Pancreas (tissue), 10 donors: ENCODE data around the gene MEX3A. TPM values are rescaled to one million over a fixed set of nuclear protein-coding genes. Genes with fewer than 3 reads are reported as not detected.

ENCODE experiments used
- ATAC-seq, 4 donors: fragments of 200-7000 bp; cut with Tn5 transposase; one replicate each; pipeline versions ENCODE4 v1.8.0 to v1.9.1; 2020; ENCODE audit warnings: mild to moderate bottlenecking in 4 of 4, moderate library complexity in 4 of 4
- DNase-seq, 6 donors: peaks; one replicate each; pipeline ENCODE4 v3.0.0-alpha.2; 2020
- FAIRE-seq: peaks from 2 replicates; lab custom pipeline; 2012; peaks lifted over from hg19 to GRCh38; lab: Jason Lieb, UNC
- H3K27ac ChIP-seq, 4 donors: fragments of 200-600 bp; sonication (generic); 1 replicate in 3 of 4; 2 replicates in 1 of 4; pipeline versions ENCODE4 v1.5.0 to v1.8.0; 2020
- H3K27me3 ChIP-seq, 4 donors: fragments of 200-600 bp; one replicate each; pipeline ENCODE4 v1.8.0; 2021
- H3K36me3 ChIP-seq, 3 donors: fragments of 200-600 bp; sonication (generic) in 1 of 3; one replicate each; pipeline versions ENCODE4 v1.5.0 to v1.8.0; 2020 to 2021
- H3K4me1 ChIP-seq, 3 donors: fragments of 200-600 bp; one replicate each; pipeline ENCODE4 v1.8.0; 2021
- H3K4me3 ChIP-seq, 4 donors: fragments of 200-600 bp; sonication (generic) in 2 of 4; one replicate each; pipeline versions ENCODE4 v1.5.0 to v1.8.0; 2020 to 2021
- H3K9me3 ChIP-seq, 4 donors: fragments of 200-600 bp; one replicate each; pipeline ENCODE4 v1.8.0; 2021
- WGBS, 2 donors: extraction: QIAGEN DNeasy Blood & Tissue Kit; methylation state at CpG; one replicate each; pipeline ENCODE4 v1.1.7; 2013; 5-methylcytosine and 5-hydroxymethylcytosine counted together
- intact Hi-C, 3 donors: fragments of 100-400 bp; cut with DNase I; formaldehyde crosslinking; loops; one replicate each; pipeline versions ENCODE4 v1.11.1 to v1.14.2; 2022
- polyA plus RNA-seq, 2 donors: library from polyadenylated mRNA; stranded (reverse); fragments of 200-250 nt; gene quantifications; one replicate each; pipeline ENCODE4 v1.2.3, GENCODE V29; 2013
- total RNA-seq, 6 donors: library from RNA; stranded (reverse); fragmentation: NEBNext Ultra II Directional in 4 of 6; extraction: Animal tissue kit (Norgen Biotek cat#: 25700) in 4 of 6; gene quantifications; one replicate each; pipeline versions ENCODE4 v1.2.1 to v1.2.4, GENCODE V29; 2021 to 2023
- TF ChIP-seq, protein P1 (sequence below), 4 donors: fragments of 200-600 bp; sonication (generic) in 3 of 4; IDR thresholded peaks; one replicate each; pipeline versions ENCODE4 v1.5.0 to v1.8.0; 2021; ENCODE audit warnings: antibody characterized with exemption in 4 of 4
- donor health status: healthy with polysubstance abuse.
- donor health status: DM: no; HTN: no; CAD: no; lungs with moderate emphysema.
- donor health status: DM: no; HTN: no; CAD: no.
- donor health status: control.
- donor health status: control.
- donor health status: Bipolar disorder and iron deficiency.
- donor health status: DM: yes; HTN: yes; CAD: no.
- donor health status: DM: no; HTN: no; CAD: no.
- donor health status: DM: no; HTN: no; CAD: no.
- donor health status: DM: yes; HTN: yes; CAD: no.

Gene MEX3A
- total and polyA plus RNA-seq, 8 donors, result 0.12 to 3.1 (median 0.65) TPM

DNA sequence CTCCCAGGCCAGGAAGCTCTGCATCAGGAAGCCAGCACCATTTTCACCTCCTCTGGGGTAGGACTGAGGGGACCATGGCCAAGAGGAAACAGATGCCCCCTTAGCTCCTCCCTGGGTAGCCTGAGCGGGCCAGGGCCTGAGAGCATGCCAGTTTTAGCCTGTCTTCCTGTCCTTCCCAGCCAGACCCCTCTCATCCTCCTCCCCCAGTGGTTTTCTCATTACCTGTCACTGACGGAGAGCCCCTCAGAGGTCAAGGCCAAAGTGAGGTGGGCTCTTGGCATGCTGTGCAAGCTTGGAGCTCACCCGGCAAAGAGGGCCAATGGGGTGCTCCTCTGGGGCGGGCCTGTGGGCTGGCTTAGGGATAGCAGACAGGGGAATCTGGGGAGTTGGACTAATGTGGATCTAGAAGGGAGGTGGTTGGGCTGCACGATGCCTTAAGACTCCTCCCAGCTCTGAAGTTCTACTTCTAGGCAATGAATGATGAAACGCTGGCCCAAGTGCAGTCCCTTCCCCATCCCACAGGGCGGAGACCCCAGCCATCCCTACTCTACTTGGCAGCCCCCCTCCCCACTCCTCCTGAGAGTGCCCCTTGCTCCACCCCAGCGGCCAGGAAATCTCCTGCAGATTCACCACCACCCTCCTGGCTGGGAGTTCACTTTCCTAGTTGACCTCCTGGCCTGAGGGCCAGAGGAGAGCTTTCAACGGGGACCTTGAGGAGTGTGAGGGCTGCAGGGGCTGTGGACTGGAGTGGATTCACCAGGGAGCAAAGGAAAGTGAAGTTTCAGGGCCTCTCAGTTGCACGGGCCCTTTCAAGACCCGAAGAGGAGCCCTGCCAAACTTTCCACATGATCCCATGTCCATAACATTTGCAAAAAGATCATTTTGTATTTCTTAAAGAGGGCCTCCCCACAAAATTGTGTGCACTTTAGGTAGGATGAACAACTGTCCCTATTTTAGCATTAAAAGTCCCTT lies 22.9 kb upstream of the MEX3A start:
- ATAC-seq, result peak in 1 of 4 donors; percentile 1
- Histone ChIP-seq H3K9me3 (no peaks in the 10 kb centered on the region), H3K36me3 (no peaks in the 10 kb centered on the region), H3K4me3 (peak overlapping the region in 2 of 4 donors; percentile 22 to 37), H3K4me1 (peaks cover 7 to 33% (median 18%) of the 10 kb centered on the region in 3 donors), H3K27me3 (no peaks in the 10 kb centered on the region), H3K27ac (peak overlapping the region; percentile 88 to 98 (median 95))
- intact Hi-C loops, result no loop called here
- FAIRE-seq, result no peak
- 69 to 75% methylated on average over 11 of the region's 11 CpGs for WGBS, 2 donors
- TF ChIP-seq, protein P1, sequence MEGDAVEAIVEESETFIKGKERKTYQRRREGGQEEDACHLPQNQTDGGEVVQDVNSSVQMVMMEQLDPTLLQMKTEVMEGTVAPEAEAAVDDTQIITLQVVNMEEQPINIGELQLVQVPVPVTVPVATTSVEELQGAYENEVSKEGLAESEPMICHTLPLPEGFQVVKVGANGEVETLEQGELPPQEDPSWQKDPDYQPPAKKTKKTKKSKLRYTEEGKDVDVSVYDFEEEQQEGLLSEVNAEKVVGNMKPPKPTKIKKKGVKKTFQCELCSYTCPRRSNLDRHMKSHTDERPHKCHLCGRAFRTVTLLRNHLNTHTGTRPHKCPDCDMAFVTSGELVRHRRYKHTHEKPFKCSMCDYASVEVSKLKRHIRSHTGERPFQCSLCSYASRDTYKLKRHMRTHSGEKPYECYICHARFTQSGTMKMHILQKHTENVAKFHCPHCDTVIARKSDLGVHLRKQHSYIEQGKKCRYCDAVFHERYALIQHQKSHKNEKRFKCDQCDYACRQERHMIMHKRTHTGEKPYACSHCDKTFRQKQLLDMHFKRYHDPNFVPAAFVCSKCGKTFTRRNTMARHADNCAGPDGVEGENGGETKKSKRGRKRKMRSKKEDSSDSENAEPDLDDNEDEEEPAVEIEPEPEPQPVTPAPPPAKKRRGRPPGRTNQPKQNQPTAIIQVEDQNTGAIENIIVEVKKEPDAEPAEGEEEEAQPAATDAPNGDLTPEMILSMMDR (IDR thresholded peaks at IDR 0.05), result no peak
- peak in 1 of 6 donors; percentile 54 for DNase-seq

DNA sequence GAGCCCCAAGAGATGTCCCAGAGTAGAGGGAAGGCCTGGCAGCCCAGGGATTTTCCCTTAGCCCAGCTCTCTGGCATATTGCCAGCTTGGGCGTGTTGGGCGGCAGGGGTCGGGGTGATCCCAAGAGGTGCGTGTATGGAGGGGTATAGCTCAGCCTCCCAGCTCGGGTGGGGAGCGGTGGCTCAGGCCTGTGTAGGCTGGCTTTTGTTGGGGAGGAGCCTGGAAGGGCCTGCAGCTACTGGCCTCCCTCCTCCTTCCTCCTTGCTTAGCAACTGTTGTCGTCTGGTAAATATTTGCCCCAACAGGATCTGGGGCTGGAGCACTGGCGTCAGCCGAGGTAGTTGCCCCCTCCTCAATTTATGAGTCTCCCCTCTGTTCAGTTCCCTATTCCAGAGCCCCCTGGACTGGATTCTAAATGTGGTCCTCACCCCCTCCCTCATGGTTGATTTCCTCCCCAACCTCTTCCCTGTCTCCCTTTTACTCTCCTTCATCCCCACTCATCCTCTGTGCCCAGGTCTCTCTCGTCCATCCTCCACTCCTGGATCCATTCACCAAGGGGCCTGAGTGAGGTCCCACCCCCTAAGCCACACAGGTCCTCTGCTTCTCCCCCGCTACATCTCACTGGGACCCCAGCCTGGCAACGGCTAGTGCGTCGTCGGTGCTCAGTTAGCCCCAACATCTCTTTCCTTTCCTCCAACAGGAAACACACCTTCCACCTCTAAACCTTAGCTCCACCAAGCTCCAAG lies 22.0 kb upstream of the MEX3A start:
- Histone ChIP-seq H3K4me1 (peaks cover 7 to 33% (median 18%) of the 10 kb centered on the region in 3 donors), H3K9me3 (no peaks in the 10 kb centered on the region), H3K36me3 (no peaks in the 10 kb centered on the region), H3K27ac (peak overlapping the region; percentile 88 to 98 (median 95)), H3K4me3 (no peak overlapping the region), H3K27me3 (no peaks in the 10 kb centered on the region)
- ATAC-seq, result peak; percentile 49 to 73 (median 59)
- WGBS, 2 donors, result 37 to 40% methylated on average over 15 of the region's 15 CpGs
- no peak for FAIRE-seq
- TF ChIP-seq, protein P1 (IDR thresholded peaks at IDR 0.05), result no peak
- intact Hi-C loops, result no loop called here
- peak; percentile 63 to 87 (median 74) for DNase-seq

DNA sequence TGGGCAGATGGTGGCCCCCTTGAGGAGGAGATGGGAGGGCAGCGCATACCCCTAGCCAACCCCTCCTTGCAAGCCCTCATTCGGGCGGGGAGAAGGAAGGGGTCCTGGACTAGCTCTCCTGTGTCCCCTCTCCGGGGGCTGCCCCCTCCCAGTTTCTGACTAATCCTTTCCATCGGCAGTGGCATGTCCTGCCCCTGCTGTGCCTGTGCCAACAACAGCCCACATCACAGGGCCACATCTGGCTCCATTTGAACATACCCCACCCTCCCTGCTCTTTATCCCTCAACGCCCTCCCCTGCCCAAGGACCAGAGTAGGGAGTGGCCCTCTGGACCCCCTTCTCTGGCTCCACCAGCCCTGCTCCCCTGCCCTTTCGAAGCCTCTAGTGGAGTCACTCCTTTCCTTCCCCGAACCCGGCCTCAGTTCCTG lies 21.3 kb upstream of the MEX3A start:
- 68 to 70% methylated on average over 8 to 9 of the region's 9 CpGs for WGBS, 2 donors
- Histone ChIP-seq H3K27me3 (no peaks in the 10 kb centered on the region), H3K27ac (peak overlapping the region; percentile 16 to 98 (median 60)), H3K4me3 (no peak overlapping the region), H3K36me3 (no peaks in the 10 kb centered on the region), H3K9me3 (no peaks in the 10 kb centered on the region), H3K4me1 (peaks cover 7 to 33% (median 18%) of the 10 kb centered on the region in 3 donors)
- TF ChIP-seq, protein P1 (IDR thresholded peaks at IDR 0.05), result no peak
- FAIRE-seq (no peak), DNase-seq (peak in 1 of 6 donors; percentile 49), ATAC-seq (no peak)
- intact Hi-C loops, result no loop called here

DNA sequence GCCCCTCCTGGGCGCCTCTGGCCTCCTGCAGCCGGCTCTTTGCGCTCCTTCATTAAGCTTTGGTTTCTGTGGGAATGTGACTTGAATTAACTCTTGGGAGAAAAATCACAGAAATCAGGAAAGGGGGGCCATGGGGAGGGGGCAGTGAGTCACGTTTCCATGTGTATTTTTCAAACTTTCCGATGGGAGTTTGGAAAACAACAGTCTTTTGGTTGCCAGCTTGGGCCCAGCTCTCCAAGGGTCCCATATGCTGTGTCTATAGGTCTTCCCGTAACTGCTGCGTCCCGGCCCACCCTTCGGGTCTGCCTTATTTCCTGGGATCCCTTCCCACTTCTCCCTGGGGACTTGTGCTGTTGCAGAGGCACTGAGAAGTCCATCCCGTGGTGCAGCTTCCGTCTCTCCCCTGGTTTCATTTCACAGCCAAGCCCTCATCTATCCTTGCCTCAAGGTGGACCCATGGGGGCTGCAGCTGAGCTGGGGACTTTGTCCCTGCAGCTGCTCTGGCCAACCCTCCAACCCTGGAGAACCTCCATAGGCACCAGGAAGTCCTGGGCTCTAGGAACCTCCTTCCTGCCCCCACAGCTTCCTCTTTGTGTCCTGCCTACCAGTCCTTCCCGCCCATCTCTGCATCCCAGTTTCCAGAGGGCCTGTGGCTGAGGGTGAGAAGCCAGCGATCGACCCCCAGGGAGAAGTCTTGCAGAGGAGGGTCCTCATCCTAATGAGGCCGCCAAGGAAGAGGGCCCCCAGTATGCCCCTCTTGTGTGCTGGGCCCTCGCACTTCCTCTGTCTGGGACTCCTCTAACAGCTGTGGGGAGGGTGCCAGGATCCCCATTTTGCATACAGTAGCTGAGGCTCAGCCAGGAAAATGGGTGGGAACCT lies 20.6 kb upstream of the MEX3A start:
- Histone ChIP-seq H3K4me3 (no peak overlapping the region), H3K4me1 (peaks cover 7 to 33% (median 18%) of the 10 kb centered on the region in 3 donors), H3K36me3 (no peaks in the 10 kb centered on the region), H3K9me3 (no peaks in the 10 kb centered on the region), H3K27me3 (no peaks in the 10 kb centered on the region), H3K27ac (peak overlapping the region in 3 of 4 donors; percentile 16 to 98 (median 93))
- ATAC-seq (no peak), DNase-seq (no peak), FAIRE-seq (no peak)
- WGBS, 2 donors, result 80 to 85% methylated on average over 16 of the region's 16 CpGs
- TF ChIP-seq, protein P1 (IDR thresholded peaks at IDR 0.05), result no peak
- intact Hi-C loops, result no loop called here
